NCI-H510A (cell line): Measurements from ENCODE around the gene DNPH1.

ENCODE experiments used
- DNase-seq: peaks from one replicate; lab custom pipeline; 2025; lab: John Stamatoyannopoulos, UW

The DNPH1 gene

GRCh38 chr6:43263314-43264178, 34.3 kb upstream of the DNPH1 start:
- no peak for DNase-seq

- DNase-seq = no peak
Measured at GRCh38 chr6:43262780-43263313, 33.6 kb upstream of the DNPH1 start.

GRCh38 chr6:43262000-43262779, 32.9 kb upstream of the DNPH1 start:
- DNase-seq = peak; percentile 40

- no peak for DNase-seq
Measured at GRCh38 chr6:43261198-43261597, 31.9 kb upstream of the DNPH1 start.

- no peak for DNase-seq
Measured at GRCh38 chr6:43260791-43261190, 31.5 kb upstream of the DNPH1 start.

- no peak for DNase-seq
Measured at GRCh38 chr6:43258807-43259686, 29.8 kb upstream of the DNPH1 start.

GRCh38 chr6:43258180-43258579, 28.9 kb upstream of the DNPH1 start:
- DNase-seq = no peak

- DNase-seq = no peak
Measured at GRCh38 chr6:43257367-43258145, 28.3 kb upstream of the DNPH1 start.

GRCh38 chr6:43256670-43257366, 27.5 kb upstream of the DNPH1 start:
- DNase-seq = no peak

GRCh38 chr6:43255408-43256054, 26.2 kb upstream of the DNPH1 start:
- DNase-seq = no peak

GRCh38 chr6:43254846-43255245, 25.6 kb upstream of the DNPH1 start:
- DNase-seq = no peak

GRCh38 chr6:43254138-43254817, 25.0 kb upstream of the DNPH1 start:
- DNase-seq = no peak

- DNase-seq = no peak
Measured at GRCh38 chr6:43253401-43253800, 24.1 kb upstream of the DNPH1 start.

- DNase-seq = peak; percentile 58
Measured at GRCh38 chr6:43250992-43251373, 21.7 kb upstream of the DNPH1 start.

GRCh38 chr6:43248791-43249190, 19.5 kb upstream of the DNPH1 start:
- no peak for DNase-seq

- no peak for DNase-seq
Measured at GRCh38 chr6:43248101-43248500, 18.8 kb upstream of the DNPH1 start.

GRCh38 chr6:43247114-43247999, 18.1 kb upstream of the DNPH1 start:
- DNase-seq = peak; percentile 91
